Karpas-422 (cell line): Measurements from ENCODE around the gene CDC25A. TPM values are rescaled to one million over a fixed set of nuclear protein-coding genes. Genes with fewer than 3 reads are reported as not detected.

Experiments used
- DNase-seq: peaks from one replicate; pipeline ENCODE4 v3.0.0-alpha.2; 2015
- H2AFZ ChIP-seq: fragments of 200-600 bp; sonication (generic); 2 replicates; pipeline ENCODE4 v1.6.1; 2014; ENCODE audit warnings: antibody characterized with exemption, low read length, mixed read lengths
- H3K27ac ChIP-seq: fragments of 200-600 bp; sonication (generic); 2 replicates; pipeline ENCODE4 v1.5.1; 2014; ENCODE audit warnings: mild to moderate bottlenecking, low read length, moderate library complexity
- H3K27me3 ChIP-seq: fragments of 200-600 bp; sonication (generic); 2 replicates; pipeline ENCODE4 v1.6.1; 2014; ENCODE audit warnings: low read length, mixed read lengths
- H3K36me3 ChIP-seq: fragments of 200-600 bp; sonication (generic); 2 replicates; pipeline ENCODE4 v1.6.1; 2014; ENCODE audit warnings: low read length, mixed read lengths; ENCODE audit not compliant: insufficient read depth
- H3K4me1 ChIP-seq: fragments of 200-600 bp; sonication (generic); 2 replicates; pipeline ENCODE4 v1.6.1; 2014; ENCODE audit warnings: mild to moderate bottlenecking, low read length, mixed read lengths
- H3K4me2 ChIP-seq: fragments of 200-600 bp; sonication (generic); 2 replicates; pipeline ENCODE4 v1.6.1; 2014; ENCODE audit warnings: low read length, low read depth, mild to moderate bottlenecking; ENCODE audit not compliant: poor library complexity, severe bottlenecking
- H3K4me3 ChIP-seq: fragments of 200-600 bp; sonication (generic); 2 replicates; pipeline ENCODE4 v1.5.1; 2014; ENCODE audit warnings: mild to moderate bottlenecking, antibody characterized with exemption, low read length, mixed read lengths
- H3K79me2 ChIP-seq: fragments of 200-600 bp; sonication (generic); 2 replicates; pipeline ENCODE4 v1.6.1; 2014; ENCODE audit warnings: mild to moderate bottlenecking, low read length, mixed read lengths
- H3K9ac ChIP-seq: fragments of 200-600 bp; sonication (generic); 2 replicates; pipeline ENCODE4 v1.6.0; 2014; ENCODE audit warnings: low read length
- H3K9me2 ChIP-seq: fragments of 200-600 bp; sonication (generic), shearing (Covaris generic); replicated peaks from 2 replicates; pipeline ENCODE4 v1.6.0; 2014; ENCODE audit warnings: mild to moderate bottlenecking, low read length, moderate library complexity; ENCODE audit not compliant: insufficient read depth
- H3K9me3 ChIP-seq: fragments of 300-700, 200-600 bp; sonication (generic); 2 replicates; pipeline ENCODE4 v1.6.1; 2014; ENCODE audit warnings: low read length, mixed read lengths
- H4K20me1 ChIP-seq: fragments of 200-600 bp; sonication (generic); 2 replicates; pipeline ENCODE4 v1.6.1; 2014; ENCODE audit warnings: mild to moderate bottlenecking, antibody characterized with exemption, low read length, low read depth; ENCODE audit not compliant: insufficient read depth
- total RNA-seq: library from RNA; depleted of rRNA; stranded (reverse); fragments of >200 nt; shearing (Covaris generic); gene quantifications from 2 replicates; pipeline ENCODE4 v1.2.3, GENCODE V29; 2014; ENCODE audit warnings: low replicate concordance

The CDC25A gene
- total RNA-seq, 1 experiment from 2014 or later = 12.9 TPM

GRCh38 chr3:48222616-48223513, 34.6 kb upstream of the CDC25A start, which contains the start of gene CAMP:
CAMP (plus strand) TSS chr3:48223495; CDS start chr3:48223512, 17 bp downstream.
- H3K27me3 ChIP-seq = no peaks in the 10 kb centered on the region
- H2AFZ ChIP-seq = peak within 1 kb of the TSS; percentile 29; the same call in 1 of the 2 replicates
- no peaks in the 10 kb centered on the region for H3K79me2 ChIP-seq
- H3K4me2 ChIP-seq = peak within 1 kb of the TSS; percentile 58
- no peaks in the 10 kb centered on the region for H4K20me1 ChIP-seq
- peak; percentile 92 for DNase-seq
- H3K27ac ChIP-seq = peak within 1 kb of the TSS; percentile 97
- H3K9ac ChIP-seq = peak within 1 kb of the TSS; percentile 65
- peak within 1 kb of the TSS; percentile 50 for H3K4me3 ChIP-seq
- H3K9me3 ChIP-seq = no peaks in the 10 kb centered on the region
- H3K4me1 ChIP-seq = peaks cover 60% of the 10 kb centered on the region
- no peaks in the 10 kb centered on the region for H3K36me3 ChIP-seq
- H3K9me2 ChIP-seq = no peaks in the 10 kb centered on the region

- Histone ChIP-seq H3K4me2 (no peak overlapping the region), H2AFZ (no peak overlapping the region), H3K4me3 (no peak overlapping the region), H3K9me2 (no peaks in the 10 kb centered on the region), H3K36me3 (no peaks in the 10 kb centered on the region), H3K9me3 (no peaks in the 10 kb centered on the region), H3K27me3 (no peaks in the 10 kb centered on the region), H3K79me2 (no peaks in the 10 kb centered on the region), H4K20me1 (no peaks in the 10 kb centered on the region), H3K27ac (no peak overlapping the region), H3K9ac (no peak overlapping the region), H3K4me1 (peaks cover 47% of the 10 kb centered on the region)
- DNase-seq = no peak
These were observed 32.5 kb upstream of the CDC25A start for GRCh38 chr3:48220746-48221145.

GRCh38 chr3:48219543-48219942, 31.3 kb upstream of the CDC25A start:
- Histone ChIP-seq H3K4me1 (peaks cover 35% of the 10 kb centered on the region), H3K9me3 (no peaks in the 10 kb centered on the region), H3K27ac (no peak overlapping the region), H3K4me2 (no peak overlapping the region), H3K4me3 (no peak overlapping the region), H3K27me3 (no peaks in the 10 kb centered on the region), H3K9me2 (no peaks in the 10 kb centered on the region), H4K20me1 (no peaks in the 10 kb centered on the region), H3K36me3 (no peaks in the 10 kb centered on the region), H3K79me2 (no peaks in the 10 kb centered on the region), H2AFZ (no peak overlapping the region), H3K9ac (no peak overlapping the region)
- DNase-seq = no peak

GRCh38 chr3:48218537-48218936, 30.3 kb upstream of the CDC25A start:
- Histone ChIP-seq H3K9ac (no peak overlapping the region), H3K4me2 (no peak overlapping the region), H3K36me3 (no peaks in the 10 kb centered on the region), H3K9me2 (no peaks in the 10 kb centered on the region), H3K9me3 (no peaks in the 10 kb centered on the region), H3K79me2 (no peaks in the 10 kb centered on the region), H4K20me1 (no peaks in the 10 kb centered on the region), H2AFZ (no peak overlapping the region), H3K27ac (no peak overlapping the region), H3K27me3 (no peaks in the 10 kb centered on the region), H3K4me1 (peaks cover 25% of the 10 kb centered on the region), H3K4me3 (no peak overlapping the region)
- DNase-seq = no peak

GRCh38 chr3:48217449-48217848, 29.2 kb upstream of the CDC25A start:
- no peak overlapping the region for H3K27ac ChIP-seq
- no peaks in the 10 kb centered on the region for H3K79me2 ChIP-seq
- H3K4me2 ChIP-seq = no peak overlapping the region
- peaks cover 14% of the 10 kb centered on the region for H3K4me1 ChIP-seq
- no peaks in the 10 kb centered on the region for H3K9me3 ChIP-seq
- H2AFZ ChIP-seq = no peak overlapping the region
- no peak overlapping the region for H3K4me3 ChIP-seq
- H3K9ac ChIP-seq = no peak overlapping the region
- H4K20me1 ChIP-seq = no peaks in the 10 kb centered on the region
- H3K36me3 ChIP-seq = no peaks in the 10 kb centered on the region
- no peaks in the 10 kb centered on the region for H3K9me2 ChIP-seq
- H3K27me3 ChIP-seq = no peaks in the 10 kb centered on the region
- DNase-seq = no peak

- Histone ChIP-seq H3K36me3 (no peaks in the 10 kb centered on the region), H4K20me1 (no peaks in the 10 kb centered on the region), H3K79me2 (no peaks in the 10 kb centered on the region), H3K9me2 (no peaks in the 10 kb centered on the region), H2AFZ (no peak overlapping the region), H3K4me2 (no peak overlapping the region), H3K9ac (no peak overlapping the region), H3K4me1 (no peaks in the 10 kb centered on the region), H3K27me3 (no peaks in the 10 kb centered on the region), H3K4me3 (no peak overlapping the region), H3K27ac (no peak overlapping the region), H3K9me3 (no peaks in the 10 kb centered on the region)
- DNase-seq = no peak
These were observed 27.7 kb upstream of the CDC25A start for GRCh38 chr3:48215876-48216275.

- Histone ChIP-seq H3K27me3 (no peaks in the 10 kb centered on the region), H4K20me1 (no peaks in the 10 kb centered on the region), H3K79me2 (no peaks in the 10 kb centered on the region), H2AFZ (no peak overlapping the region), H3K9me3 (no peaks in the 10 kb centered on the region), H3K4me1 (no peaks in the 10 kb centered on the region), H3K4me2 (no peak overlapping the region), H3K9ac (no peak overlapping the region), H3K27ac (no peak overlapping the region), H3K4me3 (no peak overlapping the region), H3K9me2 (no peaks in the 10 kb centered on the region), H3K36me3 (no peaks in the 10 kb centered on the region)
- no peak for DNase-seq
These were observed 27.2 kb upstream of the CDC25A start for GRCh38 chr3:48215466-48215865.

GRCh38 chr3:48215019-48215418, 26.8 kb upstream of the CDC25A start:
- no peak overlapping the region for H3K4me2 ChIP-seq
- no peaks in the 10 kb centered on the region for H4K20me1 ChIP-seq
- no peak overlapping the region for H3K27ac ChIP-seq
- no peaks in the 10 kb centered on the region for H3K79me2 ChIP-seq
- H3K4me3 ChIP-seq = no peak overlapping the region
- no peaks in the 10 kb centered on the region for H3K4me1 ChIP-seq
- no peaks in the 10 kb centered on the region for H3K9me3 ChIP-seq
- no peak for DNase-seq
- no peak overlapping the region for H2AFZ ChIP-seq
- H3K36me3 ChIP-seq = no peaks in the 10 kb centered on the region
- H3K9ac ChIP-seq = no peak overlapping the region
- no peaks in the 10 kb centered on the region for H3K27me3 ChIP-seq
- H3K9me2 ChIP-seq = no peaks in the 10 kb centered on the region
